Natural killer cell (primary cell): ENCODE data around the gene PTTG1IP2. TPM values are rescaled to one million over a fixed set of nuclear protein-coding genes. Genes with fewer than 3 reads are reported as not detected.

ENCODE experiments used
- ATAC-seq, 3 donors: fragments of 150-1000 bp in 2 of 3; fragments of 200-7000 bp in 1 of 3; cut with Tn5 transposase; 1 replicate in 1 of 3; 2 replicates in 2 of 3; pipeline ENCODE4 v1.10.0; 2021; ENCODE audit warnings: mild to moderate bottlenecking in 2 of 3, moderate library complexity in 2 of 3
- DNase-seq, 2 donors: peaks; one replicate each; pipeline versions ENCODE4 v3.0.0 to v3.0.0-alpha.2; 2013 to 2021; ENCODE audit warnings: mixed read lengths in 1 of 2
- H3K27ac ChIP-seq: one replicate; pipeline ENCODE4 v1.5.1; 2013; ENCODE audit warnings: mild to moderate bottlenecking, low read length
- H3K27me3 ChIP-seq: one replicate; pipeline ENCODE4 v1.6.1; 2013; ENCODE audit warnings: low read length; ENCODE audit not compliant: control insufficient read depth, insufficient read depth
- H3K36me3 ChIP-seq: one replicate; pipeline ENCODE4 v1.6.1; 2013; ENCODE audit warnings: low read length; ENCODE audit not compliant: control insufficient read depth, insufficient read depth
- H3K4me1 ChIP-seq: one replicate; pipeline ENCODE4 v1.6.1; 2013; ENCODE audit warnings: low read length; ENCODE audit not compliant: control insufficient read depth, insufficient read depth
- H3K4me3 ChIP-seq: one replicate; pipeline ENCODE4 v1.5.1; 2013; ENCODE audit warnings: low read length
- H3K9me3 ChIP-seq: one replicate; pipeline ENCODE4 v1.6.1; 2013; ENCODE audit warnings: low read length; ENCODE audit not compliant: control insufficient read depth, insufficient read depth
- H3K27ac Mint-ChIP-seq, 2 donors: one replicate each; pipeline ENCODE4 v1.8.0; 2022; ENCODE audit warnings: mild to moderate bottlenecking in 2 of 2, mixed read lengths in 2 of 2, moderate library complexity in 1 of 2
- H3K27me3 Mint-ChIP-seq, 2 donors: one replicate each; pipeline ENCODE4 v1.8.0; 2022; ENCODE audit warnings: low read depth in 2 of 2, mixed read lengths in 2 of 2
- H3K36me3 Mint-ChIP-seq: one replicate; pipeline ENCODE4 v1.8.0; 2022; ENCODE audit warnings: mixed read lengths
- H3K4me1 Mint-ChIP-seq, 2 donors: one replicate each; pipeline ENCODE4 v1.8.0; 2022; ENCODE audit warnings: mixed read lengths in 2 of 2
- H3K4me3 Mint-ChIP-seq: one replicate; pipeline ENCODE4 v1.8.0; 2022; ENCODE audit warnings: mild to moderate bottlenecking, moderate library complexity, mixed read lengths
- H3K9me3 Mint-ChIP-seq, 2 donors: one replicate each; pipeline ENCODE4 v1.8.0; 2022; ENCODE audit warnings: mixed read lengths in 2 of 2
- CTCF ChIP-seq: fragments of 200-600 bp; IDR thresholded peaks from one replicate; pipeline ENCODE4 v1.8.0; 2022; ENCODE audit warnings: antibody characterized with exemption
- WGBS: methylation state at CpG from one replicate; pipeline ENCODE4 v1.1.7; 2013; ENCODE audit warnings: missing lambda C conversion rate; ENCODE audit not compliant: insufficient coverage; 5-methylcytosine and 5-hydroxymethylcytosine counted together
- intact Hi-C: fragments of 100-400 bp; cut with micrococcal nuclease; formaldehyde crosslinking; loops from one replicate; pipeline ENCODE4 v1.14.2; 2022
- total RNA-seq, 4 donors: library from RNA; stranded (reverse); fragments of 120-200 nt in 1 of 4; gene quantifications; one replicate each; pipeline versions ENCODE4 v1.2.3 to v1.2.4, GENCODE V29; 2013 to 2022

The PTTG1IP2 gene
- total RNA-seq, 3 donors from 2014 or later (not counting 1 experiment from before 2014, with no cell fraction given): not detected

GRCh38 chr7:90511776-90512175 is 42.3 kb downstream of the PTTG1IP2 start:
- Histone ChIP-seq H3K4me3 (no peak overlapping the region), H3K36me3 (no peaks in the 10 kb centered on the region), H3K27me3 (no peaks in the 10 kb centered on the region), H3K9me3 (no peaks in the 10 kb centered on the region), H3K27ac (no peak overlapping the region), H3K4me1 (no peaks in the 10 kb centered on the region)
- DNase-seq: no peak
- Mint-ChIP-seq H3K4me1 (no peaks in the 10 kb centered on the region), H3K27me3 (peaks cover 0 to 2% of the 10 kb centered on the region in 2 donors), H3K9me3 (peaks cover 0 to 3% of the 10 kb centered on the region in 2 donors), H3K27ac (no peak overlapping the region), H3K4me3 (no peak overlapping the region), H3K36me3 (no peaks in the 10 kb centered on the region)
- no peak for TF ChIP-seq CTCF
- intact Hi-C loops: no loop called here
- 83% methylated on average over 1 of the region's 2 CpGs for WGBS
- no peak for ATAC-seq

GRCh38 chr7:90512821-90513254 is 43.4 kb downstream of the PTTG1IP2 start:
- Mint-ChIP-seq H3K27ac (no peak overlapping the region), H3K4me1 (no peaks in the 10 kb centered on the region), H3K36me3 (no peaks in the 10 kb centered on the region), H3K9me3 (peaks cover 0 to 3% of the 10 kb centered on the region in 2 donors), H3K27me3 (peaks cover 0 to 2% of the 10 kb centered on the region in 2 donors), H3K4me3 (no peak overlapping the region)
- 84% methylated on average over 3 of the region's 3 CpGs for WGBS
- no peak for ATAC-seq
- no peak for TF ChIP-seq CTCF
- H3K27me3 ChIP-seq: no peaks in the 10 kb centered on the region
- intact Hi-C loops: no loop called here
- H3K36me3 ChIP-seq: no peaks in the 10 kb centered on the region
- DNase-seq: no peak
- H3K27ac ChIP-seq: no peak overlapping the region
- H3K9me3 ChIP-seq: no peaks in the 10 kb centered on the region
- H3K4me1 ChIP-seq: no peaks in the 10 kb centered on the region
- no peak overlapping the region for H3K4me3 ChIP-seq

GRCh38 chr7:90516257-90516656 is 46.8 kb downstream of the PTTG1IP2 start:
- H3K36me3 Mint-ChIP-seq: no peaks in the 10 kb centered on the region
- TF ChIP-seq CTCF: no peak
- no peak overlapping the region for H3K4me3 Mint-ChIP-seq
- ATAC-seq (no peak), DNase-seq (no peak)
- intact Hi-C loops: no loop called here
- no peak overlapping the region for H3K27ac ChIP-seq
- H3K27ac Mint-ChIP-seq: no peak overlapping the region
- no peaks in the 10 kb centered on the region for H3K27me3 ChIP-seq
- H3K4me3 ChIP-seq: no peak overlapping the region
- WGBS: 86% methylated on average over 2 of the region's 2 CpGs
- H3K27me3 Mint-ChIP-seq: peaks cover 0 to 2% of the 10 kb centered on the region in 2 donors
- no peaks in the 10 kb centered on the region for H3K9me3 ChIP-seq
- peaks cover 0 to 3% of the 10 kb centered on the region in 2 donors for H3K9me3 Mint-ChIP-seq
- no peaks in the 10 kb centered on the region for H3K4me1 Mint-ChIP-seq
- no peaks in the 10 kb centered on the region for H3K4me1 ChIP-seq
- no peaks in the 10 kb centered on the region for H3K36me3 ChIP-seq

GRCh38 chr7:90518630-90519029 is 49.2 kb downstream of the PTTG1IP2 start:
- no peak for DNase-seq
- no peak overlapping the region for H3K4me3 Mint-ChIP-seq
- no peaks in the 10 kb centered on the region for H3K36me3 Mint-ChIP-seq
- Histone ChIP-seq H3K4me1 (no peaks in the 10 kb centered on the region), H3K4me3 (no peak overlapping the region), H3K27me3 (no peaks in the 10 kb centered on the region), H3K9me3 (no peaks in the 10 kb centered on the region), H3K36me3 (no peaks in the 10 kb centered on the region), H3K27ac (no peak overlapping the region)
- WGBS: no CpG with 5 or more reads among the region's 1 CpG
- H3K27ac Mint-ChIP-seq: no peak overlapping the region
- no peak for ATAC-seq
- H3K27me3 Mint-ChIP-seq: no peaks in the 10 kb centered on the region
- no peaks in the 10 kb centered on the region for H3K9me3 Mint-ChIP-seq
- no peak for TF ChIP-seq CTCF
- H3K4me1 Mint-ChIP-seq: no peaks in the 10 kb centered on the region
- intact Hi-C loops: no loop called here
